ENCODE measurements around the gene CEP19.
"Not testable (repeated sequence)": the region's sequence is repeated elsewhere in the genome, so short reads cannot be mapped to it uniquely, and the experiment has no call there.

The CEP19 gene

GRCh38 chr3:196711838-196712513, at the start of gene CEP19, which contains the start of gene PIGX:
TSS of gene CEP19 (minus strand) at chr3:196712250. CDS start at chr3:196708657, 3,593 bp downstream.
TSS of gene PIGX (plus strand) at chr3:196712377.
- DNase-seq = peak; percentile 93

GRCh38 chr3:196757876-196758739, 46.1 kb upstream of the CEP19 start:
- DNase-seq = no peak

GRCh38 chr3:196756732-196757131, 44.7 kb upstream of the CEP19 start:
- no peak for DNase-seq

GRCh38 chr3:196754091-196754981, 42.3 kb upstream of the CEP19 start:
- no peak for DNase-seq

GRCh38 chr3:196753201-196753600, 41.2 kb upstream of the CEP19 start:
- DNase-seq = no peak

- no peak for DNase-seq
These were observed 37.1 kb upstream of the CEP19 start for GRCh38 chr3:196749125-196749524.

GRCh38 chr3:196743569-196743968, 31.5 kb upstream of the CEP19 start:
- not testable (repeated sequence) for DNase-seq

GRCh38 chr3:196741249-196741889, 29.3 kb upstream of the CEP19 start:
- DNase-seq = no peak

- DNase-seq = peak; percentile 35
These were observed 28.6 kb upstream of the CEP19 start for GRCh38 chr3:196740481-196741248.

GRCh38 chr3:196739671-196740480, 27.8 kb upstream of the CEP19 start, which contains the start of gene PAK2:
TSS of gene PAK2 (plus strand) at chr3:196739857. CDS start at chr3:196782647, 42,790 bp downstream.
- peak; percentile 92 for DNase-seq

GRCh38 chr3:196737655-196738054, 25.6 kb upstream of the CEP19 start:
- no peak for DNase-seq

- no peak for DNase-seq
These were observed 24.8 kb upstream of the CEP19 start for GRCh38 chr3:196736670-196737374.

GRCh38 chr3:196735751-196736150, 23.7 kb upstream of the CEP19 start:
- DNase-seq = no peak

- peak; percentile 71 for DNase-seq
These were observed 15.0 kb upstream of the CEP19 start for GRCh38 chr3:196726788-196727675.

GRCh38 chr3:196721097-196721496, 9.0 kb upstream of the CEP19 start:
- DNase-seq = no peak

GRCh38 chr3:196717162-196717561, 5.1 kb upstream of the CEP19 start:
- DNase-seq = not testable (repeated sequence)

- peak; percentile 26 for DNase-seq
These were observed 714 bp upstream of the CEP19 start for GRCh38 chr3:196712514-196713413.

- no peak for DNase-seq
These were observed 3.6 kb downstream of the CEP19 start for GRCh38 chr3:196708467-196708866.
